ENCODE data around the gene GRIK4.

The GRIK4 gene

GRCh38 chr11:120517801-120518291 lies 6.3 kb downstream of the GRIK4 start:
- no peak for DNase-seq (ENCODE audit: low read depth in 1 of 2, low spot score in 1 of 2)
- peaks cover 4% of the 10 kb centered on the region for H3K27me3 ChIP-seq (ENCODE audit: insufficient read depth, poor library complexity, severe bottlenecking)
- H3K4me3 ChIP-seq (replicated peaks; ENCODE audit: insufficient read depth, low read length), result no peak overlapping the region
- TF ChIP-seq CTCF (IDR thresholded peaks at IDR 0.05; ENCODE audit: insufficient read depth, low read length) (no peak), SPI1 (IDR thresholded peaks at IDR 0.05; ENCODE audit: borderline replicate concordance, low read depth) (no peak), GABPA (IDR thresholded peaks at IDR 0.05; ENCODE audit: low read depth) (no peak), POLR2AphosphoS5 (IDR thresholded peaks at IDR 0.05; ENCODE audit: low read depth) (no peak), REST (IDR thresholded peaks at IDR 0.05; ENCODE audit: insufficient replicate concordance, low read depth) (no peak)
- no peak overlapping the region for H3K27ac ChIP-seq (replicated peaks)

- TF ChIP-seq SPI1 (IDR thresholded peaks at IDR 0.05; ENCODE audit: borderline replicate concordance, low read depth), result no peak
- no peak for TF ChIP-seq POLR2AphosphoS5 (IDR thresholded peaks at IDR 0.05; ENCODE audit: low read depth)
- no peak for TF ChIP-seq GABPA (IDR thresholded peaks at IDR 0.05; ENCODE audit: low read depth)
- no peak for TF ChIP-seq REST (IDR thresholded peaks at IDR 0.05; ENCODE audit: insufficient replicate concordance, low read depth)
- TF ChIP-seq CTCF (IDR thresholded peaks at IDR 0.05; ENCODE audit: insufficient read depth, low read length), result no peak
- Histone ChIP-seq H3K27me3 (ENCODE audit: insufficient read depth, poor library complexity, severe bottlenecking) (peaks cover 3% of the 10 kb centered on the region), H3K4me3 (replicated peaks; ENCODE audit: insufficient read depth, low read length) (no peak overlapping the region), H3K27ac (replicated peaks) (no peak overlapping the region)
- DNase-seq (ENCODE audit: low read depth in 1 of 2, low spot score in 1 of 2), result no peak
Measured at GRCh38 chr11:120518356-120518755, 6.8 kb downstream of the GRIK4 start.

- TF ChIP-seq POLR2AphosphoS5 (IDR thresholded peaks at IDR 0.05; ENCODE audit: low read depth) (no peak), GABPA (IDR thresholded peaks at IDR 0.05; ENCODE audit: low read depth) (no peak), CTCF (IDR thresholded peaks at IDR 0.05; ENCODE audit: insufficient read depth, low read length) (no peak), SPI1 (IDR thresholded peaks at IDR 0.05; ENCODE audit: borderline replicate concordance, low read depth) (no peak), REST (IDR thresholded peaks at IDR 0.05; ENCODE audit: insufficient replicate concordance, low read depth) (no peak)
- DNase-seq (ENCODE audit: low read depth in 1 of 2, low spot score in 1 of 2), result no peak
- H3K27ac ChIP-seq (replicated peaks), result no peak overlapping the region
- no peak overlapping the region for H3K4me3 ChIP-seq (replicated peaks; ENCODE audit: insufficient read depth, low read length)
- peaks cover 3% of the 10 kb centered on the region for H3K27me3 ChIP-seq (ENCODE audit: insufficient read depth, poor library complexity, severe bottlenecking)
Measured at GRCh38 chr11:120519474-120519873, 7.9 kb downstream of the GRIK4 start.
